ENCODE measurements around the gene TMEM131L. TPM values are rescaled to one million over a fixed set of nuclear protein-coding genes. Genes with fewer than 3 reads are reported as not detected.

Gene TMEM131L
- total RNA-seq, 3 donors from 2014 or later (not counting 1 experiment from before 2014, with no cell fraction given), result 67.8 to 105 (median 71.1) TPM

DNA sequence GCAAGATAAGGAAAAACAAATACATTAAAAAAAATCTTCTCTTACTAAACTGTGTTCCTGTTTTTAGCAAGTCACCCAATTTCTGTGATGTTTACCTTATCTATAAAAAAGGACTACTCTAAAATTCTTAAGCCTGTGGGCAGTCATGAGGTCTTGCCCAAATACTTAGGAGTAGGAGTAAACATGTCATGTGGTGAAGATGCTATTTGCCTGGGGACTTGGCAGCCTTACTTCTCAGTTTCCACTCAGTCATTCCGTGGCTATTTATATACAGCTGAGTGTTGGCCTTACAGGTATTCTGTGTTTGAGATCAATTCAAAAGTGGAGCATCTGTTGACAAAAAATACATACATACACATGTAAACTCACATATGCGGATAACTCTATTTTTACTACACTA is 128.1 kb downstream of the TMEM131L start:
- Histone ChIP-seq H3K36me3 (ENCODE audit: control insufficient read depth, insufficient read depth, low read length) (peaks cover 95% of the 10 kb centered on the region), H3K4me3 (ENCODE audit: low read length) (no peak overlapping the region), H3K9me3 (ENCODE audit: control insufficient read depth, insufficient read depth, low read length) (no peaks in the 10 kb centered on the region), H3K27ac (ENCODE audit: low read length) (no peak overlapping the region), H3K4me1 (ENCODE audit: control insufficient read depth, insufficient read depth, low read length) (no peaks in the 10 kb centered on the region), H3K27me3 (ENCODE audit: control insufficient read depth, insufficient read depth, low read length) (no peaks in the 10 kb centered on the region)
- no peak overlapping the region for H3K4me3 Mint-ChIP-seq
- no peaks in the 10 kb centered on the region for H3K4me1 Mint-ChIP-seq
- ATAC-seq (no peak), DNase-seq (no peak)
- TF ChIP-seq CTCF (IDR thresholded peaks at IDR 0.05), result no peak
- peak overlapping the region in 1 of 2 donors; percentile 41 for H3K27ac Mint-ChIP-seq
- 72% methylated on average over 2 of the region's 2 CpGs for WGBS (ENCODE audit: insufficient coverage)
- H3K27me3 Mint-ChIP-seq (ENCODE audit: low read depth in 2 of 2), result no peaks in the 10 kb centered on the region
- H3K9me3 Mint-ChIP-seq, result no peaks in the 10 kb centered on the region
- intact Hi-C loops (cut with micrococcal nuclease), result no loop called here
- peaks cover 27% of the 10 kb centered on the region for H3K36me3 Mint-ChIP-seq

DNA sequence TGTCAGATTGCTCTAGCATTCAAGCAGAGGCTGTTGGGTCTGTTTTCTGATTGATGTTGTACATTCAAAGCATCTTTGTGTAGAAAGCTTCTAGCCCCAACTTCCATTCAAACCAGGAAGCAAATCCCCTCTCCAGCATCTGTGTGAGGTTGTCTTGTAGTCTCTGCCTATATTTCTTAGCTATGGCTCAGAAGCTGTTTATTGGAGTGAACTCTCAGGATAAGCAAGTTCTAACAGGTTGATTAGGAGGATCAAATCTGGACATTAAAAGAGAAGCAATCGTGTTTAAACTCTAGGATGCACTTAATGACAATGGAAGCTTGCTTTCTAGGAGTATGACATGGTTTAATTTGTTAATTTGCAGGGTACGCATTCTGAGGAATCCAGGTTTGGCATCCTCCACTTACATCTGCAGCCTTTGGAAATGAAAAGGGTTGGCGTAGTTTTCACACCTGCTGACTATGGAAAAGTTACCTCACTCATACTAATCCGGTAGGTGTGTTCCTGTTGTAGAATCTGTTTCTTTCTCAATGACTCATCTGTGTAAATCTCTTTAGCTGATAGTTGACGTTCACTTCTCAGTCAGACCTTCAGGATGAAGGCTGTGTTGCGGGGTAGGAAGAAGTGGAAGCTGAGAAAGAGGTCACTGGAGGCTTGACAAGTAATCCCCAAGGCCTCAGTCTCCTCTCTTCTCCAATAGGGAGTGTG is 129.9 kb downstream of the TMEM131L start:
- Mint-ChIP-seq H3K27ac (peak overlapping the region; percentile 9 to 16), H3K36me3 (peaks cover 21% of the 10 kb centered on the region)
- ATAC-seq, result no peak

DNA sequence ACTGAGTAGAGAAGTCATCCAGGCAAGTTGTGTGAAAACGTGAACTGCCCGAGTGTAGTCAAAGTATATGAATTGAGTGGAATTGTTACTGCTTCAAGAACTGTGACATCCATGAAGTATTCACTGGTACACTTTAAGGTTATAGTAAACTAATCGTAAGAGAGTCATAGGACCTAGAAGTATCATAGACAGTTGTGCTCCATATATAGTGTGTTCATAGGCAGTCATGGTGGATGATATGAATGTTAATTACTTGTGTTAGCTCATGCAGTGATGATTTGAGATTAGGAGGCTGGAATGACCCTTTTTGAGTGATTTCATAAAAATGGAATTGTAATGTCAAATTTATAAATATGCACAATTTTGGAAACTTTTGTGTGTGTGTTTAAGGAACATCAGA is 136.6 kb downstream of the TMEM131L start:
- WGBS (ENCODE audit: insufficient coverage), result 97% methylated on average over 3 of the region's 3 CpGs
- no peaks in the 10 kb centered on the region for H3K9me3 Mint-ChIP-seq
- ATAC-seq (no peak), DNase-seq (no peak)
- intact Hi-C loops (cut with micrococcal nuclease), result no loop called here
- peaks cover 0 to 7% of the 10 kb centered on the region in 2 donors for H3K4me1 Mint-ChIP-seq
- H3K27me3 Mint-ChIP-seq (ENCODE audit: low read depth in 2 of 2), result no peaks in the 10 kb centered on the region
- peaks cover 39% of the 10 kb centered on the region for H3K36me3 Mint-ChIP-seq
- Histone ChIP-seq H3K4me1 (ENCODE audit: control insufficient read depth, insufficient read depth, low read length) (no peaks in the 10 kb centered on the region), H3K36me3 (ENCODE audit: control insufficient read depth, insufficient read depth, low read length) (peaks cover 98% of the 10 kb centered on the region), H3K9me3 (ENCODE audit: control insufficient read depth, insufficient read depth, low read length) (no peaks in the 10 kb centered on the region), H3K27ac (ENCODE audit: low read length) (no peak overlapping the region), H3K27me3 (ENCODE audit: control insufficient read depth, insufficient read depth, low read length) (no peaks in the 10 kb centered on the region), H3K4me3 (ENCODE audit: low read length) (no peak overlapping the region)
- peak overlapping the region in 1 of 2 donors; percentile 53 for H3K27ac Mint-ChIP-seq
- no peak for TF ChIP-seq CTCF (IDR thresholded peaks at IDR 0.05)
- H3K4me3 Mint-ChIP-seq, result no peak overlapping the region

More for the DNA sequence above, 129.9 kb downstream of the TMEM131L start:
- no peaks in the 10 kb centered on the region for H3K9me3 ChIP-seq (ENCODE audit: control insufficient read depth, insufficient read depth, low read length)
- no peak overlapping the region for H3K27ac ChIP-seq (ENCODE audit: low read length)
- no peak overlapping the region for H3K4me3 ChIP-seq (ENCODE audit: low read length)
- no peak for DNase-seq
- H3K27me3 ChIP-seq (ENCODE audit: control insufficient read depth, insufficient read depth, low read length), result no peaks in the 10 kb centered on the region
- no peak for TF ChIP-seq CTCF (IDR thresholded peaks at IDR 0.05)
- H3K36me3 ChIP-seq (ENCODE audit: control insufficient read depth, insufficient read depth, low read length), result peaks cover 95% of the 10 kb centered on the region
- Mint-ChIP-seq H3K4me3 (no peak overlapping the region), H3K9me3 (no peaks in the 10 kb centered on the region), H3K4me1 (no peaks in the 10 kb centered on the region), H3K27me3 (ENCODE audit: low read depth in 2 of 2) (no peaks in the 10 kb centered on the region)
- no peaks in the 10 kb centered on the region for H3K4me1 ChIP-seq (ENCODE audit: control insufficient read depth, insufficient read depth, low read length)
- intact Hi-C loops (cut with micrococcal nuclease), result no loop called here
- WGBS (ENCODE audit: insufficient coverage), result 78% methylated on average over 3 of the region's 6 CpGs

DNA sequence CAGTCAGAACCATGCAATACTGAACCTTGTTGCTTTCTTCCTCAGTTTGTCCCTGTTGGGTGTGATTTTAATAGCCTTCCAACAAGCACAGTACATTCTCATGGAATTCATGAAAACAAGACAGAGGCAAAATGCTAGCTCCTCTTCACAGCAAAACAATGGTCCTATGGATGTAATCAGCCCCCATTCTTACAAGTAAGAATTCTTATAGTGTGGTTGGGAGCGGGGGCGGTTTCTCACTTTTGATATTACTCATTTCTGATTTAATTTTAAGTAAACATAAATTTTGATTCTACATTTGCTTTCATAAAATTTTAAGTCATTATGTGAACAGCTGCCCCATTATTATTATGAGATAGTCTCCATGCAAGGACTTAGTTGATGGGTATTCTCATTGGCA is 137.1 kb downstream of the TMEM131L start:
- no peak for TF ChIP-seq CTCF (IDR thresholded peaks at IDR 0.05)
- Histone ChIP-seq H3K4me3 (ENCODE audit: low read length) (no peak overlapping the region), H3K36me3 (ENCODE audit: control insufficient read depth, insufficient read depth, low read length) (peaks cover 99% of the 10 kb centered on the region), H3K9me3 (ENCODE audit: control insufficient read depth, insufficient read depth, low read length) (no peaks in the 10 kb centered on the region), H3K27me3 (ENCODE audit: control insufficient read depth, insufficient read depth, low read length) (no peaks in the 10 kb centered on the region), H3K27ac (ENCODE audit: low read length) (no peak overlapping the region), H3K4me1 (ENCODE audit: control insufficient read depth, insufficient read depth, low read length) (no peaks in the 10 kb centered on the region)
- H3K4me3 Mint-ChIP-seq, result no peak overlapping the region
- ATAC-seq, result no peak
- peaks cover 0 to 7% of the 10 kb centered on the region in 2 donors for H3K4me1 Mint-ChIP-seq
- DNase-seq, result no peak
- H3K36me3 Mint-ChIP-seq, result peaks cover 35% of the 10 kb centered on the region
- no peaks in the 10 kb centered on the region for H3K9me3 Mint-ChIP-seq
- H3K27me3 Mint-ChIP-seq (ENCODE audit: low read depth in 2 of 2), result no peaks in the 10 kb centered on the region
- WGBS (ENCODE audit: insufficient coverage), result no CpG with 5 or more reads among the region's 2 CpGs
- H3K27ac Mint-ChIP-seq, result peak overlapping the region in 1 of 2 donors; percentile 53
- intact Hi-C loops (cut with micrococcal nuclease), result no loop called here
